ENCODE data around the gene GAREM2. TPM values are rescaled to one million over a fixed set of nuclear protein-coding genes. Genes with fewer than 3 reads are reported as not detected.
A peak's percentile ranks its signal among the peaks of the same experiment; 100 is the strongest.

GAREM2 gene
- total RNA-seq, 4 donors from 2014 or later, result 1.5 to 4.6 (median 2.2) TPM; not detected in 1

- in situ Hi-C loops (cut with MboI; ENCODE audit: low pct_ligation_motif_present in 1 of 4, low pct_unique_long_range_greater_than_20kb in 1 of 4, low sequenced_read_pairs in 3 of 4), result loop anchor here in 1 of 4 donors (10.0 kb wide), 1 partner anchor 149 kb away; no protein-coding TSS in a partner anchor
Measured at GRCh38 chr2:26144031-26144430, 28.9 kb upstream of the GAREM2 start.

GRCh38 chr2:26144953-26145680, 27.8 kb upstream of the GAREM2 start:
- Histone ChIP-seq H3K36me3 (no peaks in the 10 kb centered on the region), H3K27me3 (peaks cover 16% of the 10 kb centered on the region), H3K27ac (peak overlapping the region; percentile 50 to 79 (median 71)), H3K9me3 (no peaks in the 10 kb centered on the region), H3K4me3 (no peak overlapping the region), H3K4me1 (peaks cover 0 to 21% (median 7%) of the 10 kb centered on the region in 4 donors)
- intact Hi-C loops (cut with DNase I; ENCODE audit: low total_unique reads) (loop anchor here (2.0 to 10.0 kb wide), 2 partner anchors 160 to 194 kb away; partner anchors contain the start of gene KIF3C), in situ Hi-C loops (cut with MboI; ENCODE audit: low pct_ligation_motif_present in 1 of 4, low pct_unique_long_range_greater_than_20kb in 1 of 4, low sequenced_read_pairs in 3 of 4) (loop anchor here in 3 of 4 donors (5.0 to 10.0 kb wide), 4 partner anchors 150 to 198 kb away; no protein-coding TSS in a partner anchor)
- peak; percentile 64 for DNase-seq
- 17% methylated on average over 9 to 11 of the region's 11 CpGs for WGBS, 2 donors (ENCODE audit: low coverage in 1 of 2)
- peak; percentile 62 to 88 (median 71) for TF ChIP-seq CTCF (IDR thresholded peaks at IDR 0.05)
- TF ChIP-seq POLR2A (IDR thresholded peaks at IDR 0.05), result no peak
- TF ChIP-seq POLR2AphosphoS5 (IDR thresholded peaks at IDR 0.05), result peak in 1 of 3 donors; percentile 26
- TF ChIP-seq EP300 (IDR thresholded peaks at IDR 0.05; ENCODE audit: low read depth), result no peak

More at GRCh38 chr2:26144031-26144430, 28.9 kb upstream of the GAREM2 start:
- H3K27me3 ChIP-seq, result peaks cover 10% of the 10 kb centered on the region
- peaks cover 0 to 24% (median 9%) of the 10 kb centered on the region in 4 donors for H3K4me1 ChIP-seq
- H3K27ac ChIP-seq, result peak overlapping the region; percentile 50 to 79 (median 71)
- H3K9me3 ChIP-seq, result no peaks in the 10 kb centered on the region
- no peak for TF ChIP-seq POLR2A (IDR thresholded peaks at IDR 0.05)
- no peak for TF ChIP-seq EP300 (IDR thresholded peaks at IDR 0.05; ENCODE audit: low read depth)
- TF ChIP-seq POLR2AphosphoS5 (IDR thresholded peaks at IDR 0.05), result no peak
- no peak for TF ChIP-seq CTCF (IDR thresholded peaks at IDR 0.05)
- intact Hi-C loops (cut with DNase I; ENCODE audit: low total_unique reads), result loop anchor here (2.0 to 10.0 kb wide), 2 partner anchors 159 to 193 kb away; partner anchors contain the start of gene KIF3C
- H3K4me3 ChIP-seq, result no peak overlapping the region
- DNase-seq, result peak; percentile 54
- no peaks in the 10 kb centered on the region for H3K36me3 ChIP-seq
- WGBS, 2 donors (ENCODE audit: low coverage in 1 of 2), result 42 to 49% methylated on average over 4 to 7 of the region's 7 CpGs

GRCh38 chr2:26148501-26148900, 24.4 kb upstream of the GAREM2 start:
- Histone ChIP-seq H3K27me3 (peaks cover 32% of the 10 kb centered on the region), H3K4me3 (no peak overlapping the region), H3K9me3 (no peaks in the 10 kb centered on the region), H3K36me3 (no peaks in the 10 kb centered on the region), H3K27ac (no peak overlapping the region), H3K4me1 (peaks cover 0 to 17% (median 6%) of the 10 kb centered on the region in 4 donors)
- no peak for DNase-seq
- intact Hi-C loops (cut with DNase I; ENCODE audit: low total_unique reads) (loop anchor here (10.0 kb wide), 1 partner anchor 164 kb away; the partner anchor contains the start of gene KIF3C), in situ Hi-C loops (cut with MboI; ENCODE audit: low pct_ligation_motif_present in 1 of 4, low pct_unique_long_range_greater_than_20kb in 1 of 4, low sequenced_read_pairs in 3 of 4) (loop anchor here in 3 of 4 donors (5.0 to 10.0 kb wide), 4 partner anchors 154 to 201 kb away; no protein-coding TSS in a partner anchor)
- 36 to 50% methylated on average over 2 of the region's 2 CpGs for WGBS, 2 donors (ENCODE audit: low coverage in 1 of 2)
- no peak for TF ChIP-seq POLR2A (IDR thresholded peaks at IDR 0.05)
- TF ChIP-seq CTCF (IDR thresholded peaks at IDR 0.05), result no peak

- intact Hi-C loops (cut with DNase I; ENCODE audit: low total_unique reads) (no loop called here), in situ Hi-C loops (cut with MboI; ENCODE audit: low pct_ligation_motif_present in 1 of 4, low pct_unique_long_range_greater_than_20kb in 1 of 4, low sequenced_read_pairs in 3 of 4) (no loop called here)
- WGBS, 2 donors (ENCODE audit: low coverage in 1 of 2), result 73 to 81% methylated on average over 8 to 12 of the region's 12 CpGs
- Histone ChIP-seq H3K27me3 (peaks cover 32% of the 10 kb centered on the region), H3K27ac (no peak overlapping the region), H3K36me3 (no peaks in the 10 kb centered on the region), H3K4me3 (no peak overlapping the region), H3K9me3 (peaks cover 5 to 8% of the 10 kb centered on the region in 2 donors), H3K4me1 (peaks cover 0 to under 1% (median 0%) of the 10 kb centered on the region in 4 donors)
- DNase-seq, result no peak
- TF ChIP-seq POLR2AphosphoS5 (IDR thresholded peaks at IDR 0.05), result no peak
- TF ChIP-seq POLR2A (IDR thresholded peaks at IDR 0.05), result no peak
- TF ChIP-seq CTCF (IDR thresholded peaks at IDR 0.05), result no peak
- no peak for TF ChIP-seq EP300 (IDR thresholded peaks at IDR 0.05; ENCODE audit: low read depth)
Measured at GRCh38 chr2:26150243-26150642, 22.6 kb upstream of the GAREM2 start.
